ENCODE data around the gene ALG10B.

ALG10B gene, protein sequence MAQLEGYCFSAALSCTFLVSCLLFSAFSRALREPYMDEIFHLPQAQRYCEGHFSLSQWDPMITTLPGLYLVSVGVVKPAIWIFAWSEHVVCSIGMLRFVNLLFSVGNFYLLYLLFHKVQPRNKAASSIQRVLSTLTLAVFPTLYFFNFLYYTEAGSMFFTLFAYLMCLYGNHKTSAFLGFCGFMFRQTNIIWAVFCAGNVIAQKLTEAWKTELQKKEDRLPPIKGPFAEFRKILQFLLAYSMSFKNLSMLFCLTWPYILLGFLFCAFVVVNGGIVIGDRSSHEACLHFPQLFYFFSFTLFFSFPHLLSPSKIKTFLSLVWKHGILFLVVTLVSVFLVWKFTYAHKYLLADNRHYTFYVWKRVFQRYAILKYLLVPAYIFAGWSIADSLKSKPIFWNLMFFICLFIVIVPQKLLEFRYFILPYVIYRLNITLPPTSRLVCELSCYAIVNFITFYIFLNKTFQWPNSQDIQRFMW

GRCh38 chr12:38316391-38317129 is at the start of gene ALG10B:
Gene ALG10B (plus strand): TSS chr12:38316774. CDS start chr12:38316894, 120 bp downstream.
- TF ChIP-seq, protein P1, sequence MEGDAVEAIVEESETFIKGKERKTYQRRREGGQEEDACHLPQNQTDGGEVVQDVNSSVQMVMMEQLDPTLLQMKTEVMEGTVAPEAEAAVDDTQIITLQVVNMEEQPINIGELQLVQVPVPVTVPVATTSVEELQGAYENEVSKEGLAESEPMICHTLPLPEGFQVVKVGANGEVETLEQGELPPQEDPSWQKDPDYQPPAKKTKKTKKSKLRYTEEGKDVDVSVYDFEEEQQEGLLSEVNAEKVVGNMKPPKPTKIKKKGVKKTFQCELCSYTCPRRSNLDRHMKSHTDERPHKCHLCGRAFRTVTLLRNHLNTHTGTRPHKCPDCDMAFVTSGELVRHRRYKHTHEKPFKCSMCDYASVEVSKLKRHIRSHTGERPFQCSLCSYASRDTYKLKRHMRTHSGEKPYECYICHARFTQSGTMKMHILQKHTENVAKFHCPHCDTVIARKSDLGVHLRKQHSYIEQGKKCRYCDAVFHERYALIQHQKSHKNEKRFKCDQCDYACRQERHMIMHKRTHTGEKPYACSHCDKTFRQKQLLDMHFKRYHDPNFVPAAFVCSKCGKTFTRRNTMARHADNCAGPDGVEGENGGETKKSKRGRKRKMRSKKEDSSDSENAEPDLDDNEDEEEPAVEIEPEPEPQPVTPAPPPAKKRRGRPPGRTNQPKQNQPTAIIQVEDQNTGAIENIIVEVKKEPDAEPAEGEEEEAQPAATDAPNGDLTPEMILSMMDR (IDR thresholded peaks at IDR 0.05; ENCODE audit: low read length, missing control alignments): peak; percentile 59
- DNase-seq (ENCODE audit: low read depth): peak; percentile 98
- H3K4me3 ChIP-seq (replicated peaks; ENCODE audit: low read depth, low read length): peak within 1 kb of the TSS; percentile 79

DNA sequence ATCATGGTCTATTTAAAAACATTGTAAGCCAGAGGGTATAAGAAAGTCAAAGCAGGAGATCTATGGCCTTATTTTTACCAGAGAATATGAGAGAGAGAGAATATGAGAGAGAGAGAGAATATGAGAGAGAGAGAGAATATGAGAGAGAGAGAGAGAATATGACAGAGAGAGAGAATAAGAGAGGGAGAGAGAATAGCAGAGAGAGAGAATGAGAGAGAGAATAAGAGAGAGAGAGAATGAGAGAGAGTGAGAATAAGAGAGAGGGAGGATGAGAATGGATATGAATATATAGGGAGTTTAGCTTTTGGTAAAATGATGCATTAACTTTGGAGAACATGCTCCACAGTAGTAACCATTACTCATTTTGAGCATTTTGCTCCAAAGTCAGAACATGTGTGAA is 48.0 kb upstream of the ALG10B start:
- DNase-seq (ENCODE audit: low read depth): no peak
- TF ChIP-seq, protein P1 (IDR thresholded peaks at IDR 0.05; ENCODE audit: low read length, missing control alignments): no peak

GRCh38 chr12:38269897-38270296 is 46.7 kb upstream of the ALG10B start:
- DNase-seq (ENCODE audit: low read depth): no peak
- TF ChIP-seq, protein P1 (IDR thresholded peaks at IDR 0.05; ENCODE audit: low read length, missing control alignments): no peak
- no peak overlapping the region for H3K4me3 ChIP-seq (replicated peaks; ENCODE audit: low read depth, low read length)

More for the DNA sequence above, 48.0 kb upstream of the ALG10B start:
- H3K4me3 ChIP-seq (replicated peaks; ENCODE audit: low read depth, low read length): no peak overlapping the region

DNA sequence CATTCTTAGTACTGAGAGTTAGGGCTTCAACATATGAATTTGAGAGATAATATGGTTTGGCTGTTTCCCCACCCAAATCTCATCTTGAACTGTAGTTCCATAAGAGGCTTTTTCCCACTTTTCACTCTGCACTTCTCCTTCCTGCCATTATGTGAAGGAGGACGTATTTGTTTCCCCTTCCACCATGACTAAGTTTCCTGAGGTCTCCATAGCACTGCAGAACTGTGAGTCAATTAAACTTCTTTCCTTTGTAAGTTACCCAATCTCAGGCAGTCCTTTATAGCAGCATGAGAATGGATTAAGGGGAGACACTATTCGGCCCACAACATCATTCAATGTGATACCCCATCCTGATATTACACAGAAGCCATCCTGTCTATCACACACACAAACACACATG is 36.8 kb upstream of the ALG10B start:
- no peak for DNase-seq (ENCODE audit: low read depth)
- no peak overlapping the region for H3K4me3 ChIP-seq (replicated peaks; ENCODE audit: low read depth, low read length)
- TF ChIP-seq, protein P1 (IDR thresholded peaks at IDR 0.05; ENCODE audit: low read length, missing control alignments): no peak

- no peak overlapping the region for H3K4me3 ChIP-seq (replicated peaks; ENCODE audit: low read depth, low read length)
- no peak for DNase-seq (ENCODE audit: low read depth)
- TF ChIP-seq, protein P1 (IDR thresholded peaks at IDR 0.05; ENCODE audit: low read length, missing control alignments): no peak
These were observed 33.7 kb upstream of the ALG10B start for GRCh38 chr12:38282886-38283285.

- no peak for DNase-seq (ENCODE audit: low read depth)
- H3K4me3 ChIP-seq (replicated peaks; ENCODE audit: low read depth, low read length): no peak overlapping the region
- TF ChIP-seq, protein P1 (IDR thresholded peaks at IDR 0.05; ENCODE audit: low read length, missing control alignments): no peak
These were observed 27.2 kb upstream of the ALG10B start for GRCh38 chr12:38289396-38289795.

All from fibroblast of pulmonary artery (primary cell).